Measurements from ENCODE around the gene MACIR.

The MACIR gene

DNA sequence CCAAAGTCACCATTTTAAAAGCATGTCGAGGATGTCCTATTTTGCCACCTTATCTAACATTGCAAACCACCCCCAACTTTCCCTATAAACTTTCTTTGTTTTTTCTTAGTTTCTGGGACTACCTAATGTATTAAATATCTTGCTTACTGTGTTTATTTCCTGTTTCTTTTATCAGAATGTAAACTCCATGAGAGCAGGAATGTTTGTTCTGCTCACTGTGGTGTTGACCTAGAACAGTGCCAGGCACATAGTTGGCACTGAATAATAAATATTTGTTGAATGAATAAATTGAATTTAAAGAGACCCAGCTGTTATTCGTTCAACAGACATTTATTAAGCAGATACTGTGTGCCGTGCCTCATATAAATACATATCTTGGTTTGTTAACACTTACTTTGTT lies 35.2 kb downstream of the MACIR start:
- no peak for DNase-seq

- no peak for DNase-seq
These were observed 36.3 kb downstream of the MACIR start for GRCh38 chr5:103294906-103295305.

DNA sequence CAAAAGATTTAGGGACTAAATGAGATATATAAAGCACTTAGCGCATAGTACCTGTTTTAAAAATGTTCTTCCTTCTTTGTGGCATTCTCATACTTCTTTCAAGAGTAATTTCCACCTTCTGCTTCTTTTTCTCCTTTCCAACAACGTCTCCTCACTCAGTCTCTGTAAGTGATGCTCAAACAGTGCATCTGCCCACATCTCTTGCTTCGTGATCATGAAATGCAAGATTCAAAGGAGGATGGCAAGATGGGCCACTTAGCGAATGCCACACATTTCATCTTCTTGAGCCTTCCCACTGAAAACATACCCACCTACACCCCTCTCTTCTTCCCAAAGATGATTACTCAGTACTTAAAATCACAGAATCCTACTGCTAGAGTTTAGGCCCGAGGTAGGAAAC lies 36.9 kb downstream of the MACIR start:
- DNase-seq, result no peak

DNA sequence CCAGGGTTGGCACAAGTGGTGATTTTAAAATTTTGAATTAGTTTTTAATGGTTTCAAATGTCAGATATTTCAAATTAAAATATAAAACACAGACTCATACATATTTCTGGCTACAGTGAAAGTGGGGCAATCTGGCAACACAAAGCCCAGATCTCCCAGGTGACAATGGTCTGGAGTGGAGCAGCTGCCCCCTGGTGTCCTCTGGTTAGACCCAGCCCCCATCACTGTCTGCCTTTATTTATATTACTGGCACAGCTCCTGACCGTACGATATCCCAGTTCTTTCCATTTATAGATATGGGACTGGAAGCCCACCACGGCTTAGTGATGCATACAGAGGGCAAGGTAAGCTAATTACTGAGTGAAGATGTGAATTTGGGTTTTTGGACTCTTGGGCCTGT lies 37.3 kb downstream of the MACIR start:
- DNase-seq, result no peak

- DNase-seq, result no peak
These were observed 39.6 kb downstream of the MACIR start for GRCh38 chr5:103298117-103298516.

DNA sequence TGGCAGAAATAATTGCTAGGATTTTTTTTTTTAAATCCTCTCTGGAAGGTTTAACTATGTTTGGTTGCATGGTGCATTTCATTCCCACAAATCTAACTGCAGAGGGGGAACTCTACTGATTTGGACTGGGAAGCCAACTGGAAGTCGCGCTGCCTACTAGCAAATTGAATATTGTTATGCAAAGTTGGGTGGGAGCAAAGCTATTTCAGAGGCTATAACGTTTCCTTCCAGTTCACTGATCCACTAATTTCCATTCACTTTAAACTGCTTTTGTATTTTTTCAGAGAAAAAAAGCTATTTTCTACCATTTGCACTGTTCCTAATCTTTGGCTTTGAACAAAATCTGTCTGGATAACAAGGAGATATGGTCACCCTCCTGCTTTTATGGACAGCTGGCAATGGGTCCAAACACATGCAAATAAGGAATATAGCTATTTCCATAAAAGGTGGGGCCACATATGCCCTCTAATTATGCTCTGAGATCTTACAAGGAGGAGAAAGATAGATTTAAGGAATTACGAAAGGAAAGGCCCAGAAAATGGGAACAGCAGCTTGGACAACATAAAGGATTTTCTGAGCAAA lies 40.1 kb downstream of the MACIR start:
- no peak for DNase-seq

DNA sequence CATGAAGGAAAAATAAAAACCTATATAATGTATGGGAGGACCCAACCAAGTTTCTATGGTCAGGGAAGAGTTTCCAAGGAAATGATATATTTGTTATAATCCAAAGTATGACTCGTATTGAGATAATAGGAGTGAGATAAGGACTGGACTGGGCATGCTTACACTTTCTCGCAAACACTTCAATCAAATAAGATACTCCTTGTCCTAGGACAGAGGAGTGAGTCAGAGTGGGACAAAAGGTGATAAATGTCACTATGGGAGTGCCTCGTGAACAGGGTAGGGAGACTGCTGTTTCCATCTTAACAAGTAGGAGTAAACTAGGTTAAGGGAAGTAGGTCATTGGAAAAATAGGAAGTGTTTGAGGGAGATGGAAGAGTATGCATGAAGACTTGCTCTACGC lies 47.2 kb downstream of the MACIR start:
- DNase-seq, result no peak

DNA sequence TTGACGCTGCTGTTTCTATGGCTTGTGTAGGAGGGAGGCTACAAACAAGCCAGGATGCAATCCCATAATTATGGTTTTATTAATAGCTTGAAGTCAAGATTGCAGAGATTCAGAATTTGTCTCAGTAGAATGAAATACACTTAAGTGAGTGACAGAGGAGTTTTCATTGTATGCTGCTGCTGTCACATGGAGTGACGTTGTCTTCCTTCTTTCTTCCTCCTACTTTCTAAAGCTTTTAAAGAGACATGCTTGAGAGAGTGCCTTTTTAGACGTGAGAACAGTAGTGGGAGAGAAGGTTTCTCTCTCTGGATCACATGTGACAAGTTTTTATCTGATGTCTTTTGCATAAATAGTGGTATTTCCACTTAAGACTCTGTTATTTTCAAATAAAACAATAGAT lies 48.9 kb downstream of the MACIR start:
- no peak for DNase-seq

DNA sequence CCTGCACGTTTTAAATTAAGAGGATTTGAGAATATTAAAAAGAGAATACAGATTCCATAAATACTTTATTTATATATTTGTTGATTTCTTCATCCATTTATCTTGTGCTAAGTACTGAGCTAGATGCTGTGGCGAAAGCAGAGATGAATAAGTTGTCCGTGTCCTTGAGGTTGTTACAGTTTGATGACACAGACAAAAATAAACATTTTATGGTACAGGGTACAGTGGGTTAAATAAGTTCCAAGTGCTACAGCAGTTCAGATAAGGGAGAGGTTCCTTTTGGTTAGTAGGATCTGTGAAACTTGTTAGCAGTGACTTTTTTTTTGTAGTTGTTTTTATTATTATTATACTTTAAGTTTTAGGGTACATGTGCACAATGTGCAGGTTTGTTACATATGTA lies 50.2 kb downstream of the MACIR start:
- DNase-seq, result no peak

DNA sequence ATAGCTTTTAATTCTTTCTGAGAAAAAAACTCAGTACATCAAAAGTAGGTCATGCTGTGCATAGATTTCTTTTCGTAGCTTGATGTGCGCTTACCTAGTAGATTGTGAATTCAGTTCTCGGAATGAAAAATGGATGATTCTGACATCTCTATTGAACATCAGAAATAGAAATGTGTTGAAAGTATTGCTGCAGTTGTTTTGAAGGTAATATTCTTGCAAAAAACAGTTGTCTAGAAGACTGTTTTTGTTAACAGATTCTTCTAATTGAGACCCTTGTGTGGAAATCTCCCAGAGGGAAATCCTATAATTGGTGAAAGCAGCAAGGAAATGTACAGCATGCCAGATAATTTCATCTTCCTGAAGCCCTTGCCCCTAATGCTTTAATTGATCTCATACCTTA lies 54.5 kb downstream of the MACIR start:
- DNase-seq, result no peak

DNA sequence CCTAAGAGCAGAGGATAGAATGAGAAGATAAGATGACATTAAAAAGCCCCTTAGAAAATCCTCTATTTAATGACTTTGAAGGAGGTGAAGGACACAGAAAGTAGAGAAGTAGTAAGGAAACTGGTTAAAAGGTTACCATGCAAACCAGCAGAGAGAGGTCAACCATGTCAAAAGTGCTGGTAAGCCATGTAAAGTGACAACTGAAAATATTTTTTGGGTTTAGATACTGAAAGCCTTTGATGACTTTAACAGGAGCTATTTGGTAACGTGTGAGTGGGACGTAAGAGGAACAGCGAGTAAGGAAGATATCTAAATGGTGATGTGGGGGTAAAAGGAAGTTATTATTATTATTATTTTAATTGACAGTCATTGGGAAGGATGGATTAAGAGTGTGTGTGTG lies 56.9 kb downstream of the MACIR start:
- no peak for DNase-seq

- DNase-seq, result no peak
These were observed 68.9 kb downstream of the MACIR start for GRCh38 chr5:103327451-103327850.

DNA sequence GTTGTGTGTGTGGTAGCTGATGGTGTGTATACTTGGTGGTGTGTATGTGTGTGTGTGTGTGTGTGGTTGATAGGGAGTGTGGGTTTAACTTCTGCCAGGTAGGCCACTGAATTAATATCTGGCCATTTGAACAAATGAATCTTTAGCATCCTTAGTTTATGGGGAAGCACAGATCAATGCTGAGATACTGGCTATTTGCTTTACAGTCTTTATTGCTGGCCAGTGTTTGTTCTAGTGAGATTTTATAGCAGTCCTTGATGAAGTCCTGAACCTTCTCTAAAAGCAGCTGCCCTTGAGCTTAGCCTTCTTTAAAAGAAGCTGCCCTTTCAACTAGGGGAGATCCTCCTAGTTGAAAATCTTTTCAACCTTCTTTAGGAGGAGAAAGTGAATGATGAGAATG lies 69.3 kb downstream of the MACIR start:
- no peak for DNase-seq
